HepG2 (cell line): ENCODE measurements around the gene USP10. TPM values are rescaled to one million over a fixed set of nuclear protein-coding genes. Genes with fewer than 3 reads are reported as not detected.

Experiments
- ATAC-seq: fragments of 200-7000 bp; cut with Tn5 transposase; 3 replicates; pipeline ENCODE4 v1.9.1; 2020; ENCODE audit warnings: mild to moderate bottlenecking, moderate library complexity
- BruUV-seq: library from RNA; stranded (reverse); fragments of 400-500 nt; replicated peaks from 2 replicates; lab custom pipeline; 2021; lab: Mats Ljungman, UMichigan
- CTCF ChIA-PET: fragments of 300-600 bp; formaldehyde crosslinking; extraction: SDS; loops from one replicate; lab custom pipeline; 2021; ENCODE audit warnings: low total read pairs, inconsistent platforms, low intra/inter-chr PET ratio; lab: Yijun Ruan, JAX
- POLR2A ChIA-PET: fragments of 350-600 bp; sonication (Branson Sonifier 250); formaldehyde crosslinking; loops from one replicate; lab custom pipeline; 2020; ENCODE audit warnings: antibody characterized with exemption, inconsistent platforms; lab: Yijun Ruan, JAX
- DNase-seq: peaks from one replicate; pipeline ENCODE4 v3.0.0-alpha.2; 2015; ENCODE audit warnings: low spot score
- FAIRE-seq: peaks from 3 replicates; lab custom pipeline; 2011; peaks lifted over from hg19 to GRCh38; lab: Jason Lieb, UNC
- H2AFZ ChIP-seq: one replicate; pipeline ENCODE4 v1.6.1; 2011; ENCODE audit warnings: low read length, inconsistent platforms
- H3K27ac ChIP-seq: fragments of 300-600 bp; 3 replicates; pipeline ENCODE4 v1.8.0; 2011; ENCODE audit warnings: mixed run types, mild to moderate bottlenecking, mixed read lengths, low read length, inconsistent platforms; ENCODE audit not compliant: insufficient read depth; ENCODE audit errors: extremely low read length
- H3K27me3 ChIP-seq, 2 experiments: fragments of 200-600 bp in 1 of 2; 2 replicates in 1 of 2; 3 replicates in 1 of 2; pipeline versions ENCODE4 v1.6.0 to v1.8.0; 2011; ENCODE audit warnings: low read length in 2 of 2, mild to moderate bottlenecking in 2 of 2, moderate library complexity in 2 of 2, inconsistent platforms in 1 of 2; ENCODE audit not compliant: insufficient read depth in 2 of 2, control insufficient read depth in 1 of 2
- H3K36me3 ChIP-seq, 2 experiments: fragments of 200-600 bp in 1 of 2; replicated peaks in 1 of 2; 2 replicates in 1 of 2; 3 replicates in 1 of 2; pipeline versions ENCODE4 v1.5.1 to v1.8.0; 2011; ENCODE audit warnings: low read length in 2 of 2, inconsistent platforms in 1 of 2; ENCODE audit not compliant: insufficient read depth in 2 of 2, control insufficient read depth in 1 of 2
- H3K4me1 ChIP-seq: 2 replicates; pipeline ENCODE4 v1.5.1; 2012; ENCODE audit warnings: low read length, inconsistent platforms; ENCODE audit not compliant: insufficient read depth
- H3K4me2 ChIP-seq: 2 replicates; pipeline ENCODE4 v1.6.0; 2011; ENCODE audit warnings: low read depth, low read length, inconsistent platforms
- H3K4me3 ChIP-seq, 3 experiments: fragments of 200-600 bp in 1 of 3; sonication (generic), shearing (Covaris generic) in 1 of 3; replicated peaks in 1 of 3; 2 replicates each; pipeline ENCODE4 v1.5.1; 2011 to 2016; ENCODE audit warnings: low read length in 3 of 3, inconsistent platforms in 2 of 3, low read depth in 2 of 3, mild to moderate bottlenecking in 2 of 3, control low read depth in 1 of 3, mixed read lengths in 1 of 3; ENCODE audit not compliant: insufficient read depth in 1 of 3
- H3K79me2 ChIP-seq: one replicate; pipeline ENCODE4 v1.6.1; 2011; ENCODE audit warnings: low read length, inconsistent platforms; ENCODE audit not compliant: insufficient read depth
- H3K9ac ChIP-seq: 2 replicates; pipeline ENCODE4 v1.6.0; 2011; ENCODE audit warnings: mild to moderate bottlenecking, low read depth, low read length, inconsistent platforms; ENCODE audit not compliant: insufficient read depth
- H3K9me3 ChIP-seq: 2 replicates; pipeline ENCODE4 v1.5.1; 2012; ENCODE audit warnings: mild to moderate bottlenecking, low read length
- H4K20me1 ChIP-seq: 2 replicates; pipeline ENCODE4 v1.6.0; 2011; ENCODE audit warnings: inconsistent platforms, mild to moderate bottlenecking, low read length, moderate library complexity; ENCODE audit not compliant: insufficient read depth
- CC2D1A ChIP-seq: sonication (generic); formaldehyde crosslinking; IDR thresholded peaks from 2 replicates; pipeline ENCODE4 v1.8.1; 2023; ENCODE audit warnings: mild to moderate bottlenecking, missing genetic modification reagents
- ELF4 ChIP-seq: sonication (generic); formaldehyde crosslinking; IDR thresholded peaks from 2 replicates; pipeline ENCODE4 v1.5.0; 2020; ENCODE audit warnings: missing genetic modification reagents, mild to moderate bottlenecking, moderate library complexity, borderline replicate concordance
- HMGXB3 ChIP-seq: sonication (generic); formaldehyde crosslinking; IDR thresholded peaks from 2 replicates; pipeline ENCODE4 v1.4.0; 2020; ENCODE audit warnings: missing genetic modification reagents, borderline replicate concordance
- IRF2 ChIP-seq: IDR thresholded peaks from 2 replicates; pipeline ENCODE4 v1.6.1; 2018; ENCODE audit warnings: missing genetic modification reagents, missing compliant biosample characterization
- KDM5B ChIP-seq: sonication (generic); formaldehyde crosslinking; IDR thresholded peaks from 2 replicates; pipeline ENCODE4 v1.4.0; 2020; ENCODE audit warnings: missing genetic modification reagents, mild to moderate bottlenecking, borderline replicate concordance
- SOX13 ChIP-seq, 3 experiments: fragments of 450-650 bp in 1 of 3; sonication (generic) in 1 of 3; formaldehyde crosslinking in 1 of 3; IDR thresholded peaks in 2 of 3; conservative IDR thresholded peaks in 1 of 3; 2 replicates each; pipeline versions ENCODE4 v1.5.0 to v1.6.1; 2016 to 2020; ENCODE audit warnings: antibody characterized with exemption in 1 of 3, mild to moderate bottlenecking in 1 of 3, missing compliant biosample characterization in 1 of 3, missing genetic modification reagents in 1 of 3, moderate library complexity in 1 of 3
- SP140L ChIP-seq: sonication (generic); formaldehyde crosslinking; IDR thresholded peaks from 2 replicates; pipeline ENCODE4 v1.4.0; 2020; ENCODE audit warnings: missing genetic modification reagents, borderline replicate concordance
- ZNF335 ChIP-seq: sonication (generic); formaldehyde crosslinking; IDR thresholded peaks from 2 replicates; pipeline ENCODE4 v1.4.0; 2020; ENCODE audit warnings: missing genetic modification reagents
- ZNF773 ChIP-seq: sonication (generic); formaldehyde crosslinking; IDR thresholded peaks from 2 replicates; pipeline ENCODE4 v1.4.0; 2020; ENCODE audit warnings: missing genetic modification reagents, borderline replicate concordance
- WGBS: methylation state at CpG from one replicate; pipeline ENCODE4 v1.1.6; 2017; ENCODE audit warnings: low lambda C conversion rate; 5-methylcytosine and 5-hydroxymethylcytosine counted together
- in situ Hi-C: cut with HindIII; loops from 2 replicates; pipeline ENCODE4 v1.10.0; 2017; ENCODE audit warnings: low pct_unique_long_range_greater_than_20kb; ENCODE audit not compliant: extremely low pct_ligation_motif_present
- intact Hi-C: fragments of 100-400 bp; cut with micrococcal nuclease; formaldehyde crosslinking; loops from one replicate; pipeline ENCODE4 v1.10.0; 2022; ENCODE audit not compliant: unreplicated experiment
- polyA plus RNA-seq, 8 experiments: library from polyadenylated mRNA; depleted of rRNA in 3 of 8; stranded (reverse) in 7 of 8; unstranded in 1 of 8; fragments of >200 nt; fragmentation: Illumina TruSeq in 4 of 8; extraction: Trizol in 4 of 8; gene quantifications; 2 replicates each; pipeline versions ENCODE4 v1.2.1 to v1.2.3, GENCODE V29; 2011 to 2016; ENCODE audit warnings: low read depth in 4 of 8, missing spikeins in 1 of 8, mixed read lengths in 1 of 8; ENCODE audit not compliant: insufficient read depth in 1 of 8
- total RNA-seq, 5 experiments: library from RNA; depleted of rRNA; stranded (reverse); fragments of >200 nt; fragmentation: Illumina TruSeq; extraction: Trizol; gene quantifications; 2 replicates each; pipeline ENCODE4 v1.2.3, GENCODE V29; 2016; ENCODE audit warnings: low read depth in 1 of 5

USP10 gene
- total and polyA plus RNA-seq, 2 of the 13 experiments (the other 11 are each of a cell fraction or from before 2014, with no cell fraction given) = 79.1 to 122 TPM

GRCh38 chr16:84803146-84803545 is 103.3 kb downstream of the USP10 start:
- H3K36me3 ChIP-seq = no peaks in the 10 kb centered on the region
- no peak overlapping the region for H3K9ac ChIP-seq
- no peak overlapping the region for H2AFZ ChIP-seq
- WGBS = 56% methylated on average over 9 of the region's 9 CpGs
- peaks cover 0 to 35% of the 10 kb centered on the region in 2 experiments; a peak in 4 of 5 replicates for H3K27me3 ChIP-seq
- no TSS peak for BruUV-seq
- DNase-seq = no peak
- H3K4me3 ChIP-seq = no peak overlapping the region
- no peaks in the 10 kb centered on the region for H3K9me3 ChIP-seq
- TF ChIP-seq CC2D1A (CRISPR knock-in tag) (no peak), ELF4 (CRISPR knock-in tag) (no peak), SP140L (CRISPR knock-in tag) (no peak), KDM5B (CRISPR knock-in tag) (no peak), ZNF335 (no peak), IRF2 (no peak), ZNF773 (CRISPR knock-in tag) (no peak), SOX13 (IDR thresholded peaks at IDR 0.05) (no peak), SOX13 (CRISPR knock-in tag; conservative IDR thresholded peaks at IDR 0.05 in 1 of 2, IDR thresholded peaks at IDR 0.05 in 1 of 2) (no peak), HMGXB3 (CRISPR knock-in tag) (no peak)
- TF ChIP-seq, all 625 proteins: peak for 0
- no peaks in the 10 kb centered on the region for H4K20me1 ChIP-seq
- FAIRE-seq (no peak), ATAC-seq (no peak)
- H3K4me2 ChIP-seq = no peak overlapping the region
- ChIA-PET POLR2A (no interaction called here), CTCF (no interaction called here)
- no peaks in the 10 kb centered on the region for H3K79me2 ChIP-seq
- intact Hi-C loops = no loop called here
- no peak overlapping the region for H3K27ac ChIP-seq
- in situ Hi-C loops = no loop called here
- H3K4me1 ChIP-seq = peaks cover 7% of the 10 kb centered on the region; the same call in 1 of the 2 replicates
